ENCODE results near the gene CD55. TPM values are rescaled to one million over a fixed set of nuclear protein-coding genes. Genes with fewer than 3 reads are reported as not detected.

The CD55 gene
- total RNA-seq, 1 experiment from 2014 or later = 17.3 TPM

GRCh38 chr1:207389728-207390464 is 68.4 kb downstream of the CD55 start:
- no peak for TF ChIP-seq CTCF (conservative IDR thresholded peaks at IDR 0.05)

More at GRCh38 chr1:207389728-207390464, 68.4 kb downstream of the CD55 start:
- Histone ChIP-seq H3K18ac (ENCODE audit: insufficient read length, low read depth, low read length) (no peak overlapping the region), H3K23ac (ENCODE audit: insufficient read length, low read depth, low read length) (no peak overlapping the region), H4K91ac (ENCODE audit: insufficient read length, low read depth, low read length) (no peak overlapping the region), H3K9me3 (ENCODE audit: control insufficient read depth, low read depth, low read length) (no peaks in the 10 kb centered on the region), H3K4me2 (ENCODE audit: insufficient read depth, insufficient read length, low read length) (no peak overlapping the region), H3T11ph (ENCODE audit: low read length) (no peak overlapping the region), H4K5ac (ENCODE audit: insufficient read length, low read depth, low read length) (no peak overlapping the region), H2BK5ac (ENCODE audit: insufficient read length, low read length) (no peak overlapping the region), H3K79me2 (ENCODE audit: insufficient read depth, low read length) (no peaks in the 10 kb centered on the region), H2AFZ (ENCODE audit: low read length) (no peak overlapping the region), H3K27ac (ENCODE audit: insufficient read length, low read depth, low read length) (no peak overlapping the region), H3K14ac (ENCODE audit: insufficient read depth, low read length) (no peak overlapping the region), H2BK120ac (ENCODE audit: low read depth, low read length, poor library complexity, severe bottlenecking) (no peak overlapping the region), H3K79me1 (ENCODE audit: insufficient read depth, low read depth, low read length, poor library complexity, severe bottlenecking) (no peaks in the 10 kb centered on the region), H3K27me3 (ENCODE audit: insufficient read depth, low read length) (no peaks in the 10 kb centered on the region), H2BK15ac (ENCODE audit: low read depth, low read length) (no peak overlapping the region), H2BK12ac (ENCODE audit: insufficient read length, low read depth, low read length) (no peak overlapping the region), H3K4me1 (ENCODE audit: insufficient read depth, low read length) (no peaks in the 10 kb centered on the region; the same call in 1 of the 2 replicates), H2BK20ac (ENCODE audit: low read depth, low read length, poor library complexity, severe bottlenecking) (no peak overlapping the region), H4K20me1 (ENCODE audit: control insufficient read depth, insufficient read depth, insufficient read length) (no peaks in the 10 kb centered on the region), H3K9ac (ENCODE audit: extremely low read depth, insufficient read length, low read length) (no peak overlapping the region), H3K23me2 (ENCODE audit: insufficient read length, low read depth, low read length, poor library complexity, severe bottlenecking) (no peaks in the 10 kb centered on the region), H3K4ac (ENCODE audit: low read depth, low read length) (no peak overlapping the region), H3K56ac (ENCODE audit: insufficient read length, low read depth, low read length) (no peak overlapping the region), H2AK5ac (ENCODE audit: insufficient read length, low read length) (no peak overlapping the region), H4K8ac (replicated peaks; ENCODE audit: insufficient read length, low read depth, low read length) (no peak overlapping the region)
- H3K27me3 Mint-ChIP-seq (ENCODE audit: low read depth) = no peaks in the 10 kb centered on the region
- H3K27ac Mint-ChIP-seq = no peak overlapping the region
- H3K4me3 Mint-ChIP-seq = no peak overlapping the region
- H3K36me3 Mint-ChIP-seq (ENCODE audit: insufficient read depth in 1 of 3, low read depth in 3 of 3) = no peaks in the 10 kb centered on the region
- DNase-seq = no peak
- WGBS (ENCODE audit: extremely low coverage, insufficient read length, low lambda C conversion rate) = no CpG with 5 or more reads among the region's 1 CpG
- no peaks in the 10 kb centered on the region; a peak in 1 of 5 replicates for H3K9me3 Mint-ChIP-seq
- H3K4me1 Mint-ChIP-seq = peaks cover 9% of the 10 kb centered on the region in 2 experiments; a peak in 3 of 4 replicates
